ENCODE measurements around the gene LRCOL1.

LRCOL1 gene

GRCh38 chr12:132635076-132635955, 24.9 kb upstream of the LRCOL1 start:
- DNase-seq (ENCODE audit: low read depth) = no peak

GRCh38 chr12:132634411-132634990, 24.1 kb upstream of the LRCOL1 start:
- DNase-seq (ENCODE audit: low read depth) = no peak

- DNase-seq (ENCODE audit: low read depth) = no peak
These were observed 23.5 kb upstream of the LRCOL1 start for GRCh38 chr12:132633901-132634300.

GRCh38 chr12:132633398-132633797, 23.0 kb upstream of the LRCOL1 start:
- DNase-seq (ENCODE audit: low read depth) = no peak

GRCh38 chr12:132632521-132633228, 22.3 kb upstream of the LRCOL1 start:
- no peak for DNase-seq (ENCODE audit: low read depth)

GRCh38 chr12:132631666-132632065, 21.3 kb upstream of the LRCOL1 start:
- no peak for DNase-seq (ENCODE audit: low read depth)

GRCh38 chr12:132630672-132631071, 20.3 kb upstream of the LRCOL1 start:
- no peak for DNase-seq (ENCODE audit: low read depth)

- no peak for DNase-seq (ENCODE audit: low read depth)
These were observed 18.9 kb upstream of the LRCOL1 start for GRCh38 chr12:132629330-132629729.

GRCh38 chr12:132625731-132626430, 15.5 kb upstream of the LRCOL1 start:
- no peak for DNase-seq (ENCODE audit: low read depth)

- DNase-seq (ENCODE audit: low read depth) = no peak
These were observed 14.7 kb upstream of the LRCOL1 start for GRCh38 chr12:132624910-132625630.

- DNase-seq (ENCODE audit: low read depth) = no peak
These were observed 13.9 kb upstream of the LRCOL1 start for GRCh38 chr12:132624186-132624855.

- DNase-seq (ENCODE audit: low read depth) = no peak
These were observed 12.9 kb upstream of the LRCOL1 start for GRCh38 chr12:132623072-132623869.

GRCh38 chr12:132622437-132623071, 12.2 kb upstream of the LRCOL1 start:
- DNase-seq (ENCODE audit: low read depth) = peak; percentile 66

- DNase-seq (ENCODE audit: low read depth) = no peak
These were observed 11.5 kb upstream of the LRCOL1 start for GRCh38 chr12:132621657-132622435.

- no peak for DNase-seq (ENCODE audit: low read depth)
These were observed 10.7 kb upstream of the LRCOL1 start for GRCh38 chr12:132620899-132621656.

GRCh38 chr12:132620113-132620898, 9.9 kb upstream of the LRCOL1 start:
- no peak for DNase-seq (ENCODE audit: low read depth)

GRCh38 chr12:132619386-132620112, 9.2 kb upstream of the LRCOL1 start:
- no peak for DNase-seq (ENCODE audit: low read depth)
